RPMI8226 (cell line): ENCODE data around the gene VSIG10.
A peak's percentile ranks its signal among the peaks of the same experiment; 100 is the strongest.

ENCODE experiments used
- DNase-seq: peaks from one replicate; pipeline ENCODE4 v3.0.0-alpha.2; 2015

Gene VSIG10

GRCh38 chr12:118059341-118060191 lies 44.2 kb downstream of the VSIG10 start:
- no peak for DNase-seq

- no peak for DNase-seq
These were observed 44.9 kb downstream of the VSIG10 start for GRCh38 chr12:118058881-118059280.

- no peak for DNase-seq
These were observed 45.6 kb downstream of the VSIG10 start for GRCh38 chr12:118058227-118058626.

- no peak for DNase-seq
These were observed 47.7 kb downstream of the VSIG10 start for GRCh38 chr12:118055865-118056773.

GRCh38 chr12:118055144-118055557 lies 48.7 kb downstream of the VSIG10 start:
- DNase-seq = peak; percentile 75

- no peak for DNase-seq
These were observed 50.5 kb downstream of the VSIG10 start for GRCh38 chr12:118053071-118053985.

- DNase-seq = no peak
These were observed 51.3 kb downstream of the VSIG10 start for GRCh38 chr12:118052324-118053070.

GRCh38 chr12:118050972-118051910 lies 52.6 kb downstream of the VSIG10 start:
- no peak for DNase-seq

GRCh38 chr12:118046430-118046829 lies 57.4 kb downstream of the VSIG10 start:
- DNase-seq = no peak

- DNase-seq = no peak
These were observed 59.2 kb downstream of the VSIG10 start for GRCh38 chr12:118044577-118044976.

- DNase-seq = no peak
These were observed 59.7 kb downstream of the VSIG10 start for GRCh38 chr12:118044075-118044474.

- DNase-seq = no peak
These were observed 61.7 kb downstream of the VSIG10 start for GRCh38 chr12:118042091-118042490.

GRCh38 chr12:118038137-118038536 lies 65.7 kb downstream of the VSIG10 start:
- DNase-seq = no peak

- DNase-seq = no peak
These were observed 67.0 kb downstream of the VSIG10 start for GRCh38 chr12:118036672-118037411.

- no peak for DNase-seq
These were observed 68.4 kb downstream of the VSIG10 start for GRCh38 chr12:118035190-118036041.

- DNase-seq = peak; percentile 34
These were observed 69.2 kb downstream of the VSIG10 start for GRCh38 chr12:118034429-118035189.

GRCh38 chr12:118033902-118034301 lies 69.9 kb downstream of the VSIG10 start:
- no peak for DNase-seq

GRCh38 chr12:118033323-118033722 lies 70.5 kb downstream of the VSIG10 start:
- DNase-seq = no peak
